HEK293 (cell line): ENCODE measurements around the gene HMGN5.

Experiments used
- CTCF ChIA-PET: fragments of 350-600 bp; formaldehyde crosslinking; extraction: SDS; loops from one replicate; lab custom pipeline; 2021; ENCODE audit warnings: antibody characterized with exemption; lab: Yijun Ruan, JAX
- POLR2A ChIA-PET: fragments of 300-600 bp; formaldehyde crosslinking; extraction: SDS; loops from one replicate; lab custom pipeline; 2020; ENCODE audit warnings: antibody characterized with exemption, inconsistent platforms; lab: Yijun Ruan, JAX
- H3K27ac ChIP-seq: fragments of 200-500 bp; sonication (Bioruptor generic); 2 replicates; pipeline ENCODE4 v1.5.1; 2014; ENCODE audit warnings: low read depth, low read length, control low read depth, inconsistent platforms; ENCODE audit errors: extremely low read depth
- H3K36me3 ChIP-seq, 2 experiments: fragments of 200-500 bp in 1 of 2; sonication (Bioruptor generic) in 1 of 2; 1 replicate in 1 of 2; 2 replicates in 1 of 2; pipeline ENCODE4 v1.5.1; 2014 to 2017; ENCODE audit warnings: inconsistent platforms in 2 of 2, low read length in 2 of 2; ENCODE audit not compliant: control insufficient read depth in 2 of 2, insufficient read depth in 1 of 2
- H3K4me1 ChIP-seq: fragments of 200-500 bp; sonication (Bioruptor generic); 2 replicates; pipeline ENCODE4 v1.5.1; 2014; ENCODE audit warnings: mild to moderate bottlenecking, low read length, inconsistent platforms; ENCODE audit not compliant: control insufficient read depth, insufficient read depth
- H3K4me3 ChIP-seq: 2 replicates; pipeline ENCODE4 v1.5.1; 2011; ENCODE audit warnings: low read depth, mild to moderate bottlenecking, control low read depth, low read length, moderate library complexity
- H3K9me3 ChIP-seq: fragments of 200-500 bp; sonication (Bioruptor generic); 2 replicates; pipeline ENCODE4 v1.5.1; 2014; ENCODE audit warnings: low read depth, low read length, inconsistent platforms; ENCODE audit not compliant: control insufficient read depth, insufficient read depth
- AEBP2 ChIP-seq: fragments of 450-650 bp; formaldehyde crosslinking; IDR thresholded peaks from 2 replicates; pipeline ENCODE4 v1.5.1; 2016; ENCODE audit warnings: missing biosample characterization, missing genetic modification characterization, borderline replicate concordance
- GLIS1 ChIP-seq: fragments of 450-650 bp; formaldehyde crosslinking; IDR thresholded peaks from 2 replicates; pipeline ENCODE4 v1.5.1; 2016; ENCODE audit warnings: missing biosample characterization, missing genetic modification characterization
- HOXA7 ChIP-seq: sonication (generic); formaldehyde crosslinking; IDR thresholded peaks from 2 replicates; pipeline ENCODE4 v1.8.1; 2022; ENCODE audit warnings: missing genetic modification reagents, borderline replicate concordance
- MYNN ChIP-seq: fragments of 450-650 bp; formaldehyde crosslinking; IDR thresholded peaks from 2 replicates; pipeline ENCODE4 v1.5.1; 2016; ENCODE audit warnings: missing biosample characterization, missing genetic modification characterization, borderline replicate concordance
- REPIN1 ChIP-seq: fragments of 450-650 bp; formaldehyde crosslinking; IDR thresholded peaks from 2 replicates; pipeline ENCODE4 v1.5.1; 2017; ENCODE audit warnings: missing biosample characterization, missing genetic modification characterization, low read depth
- SETDB1 ChIP-seq: IDR thresholded peaks from one replicate; pipeline ENCODE4 v1.6.1; 2017; ENCODE audit warnings: mild to moderate bottlenecking, low read length, moderate library complexity, mixed read lengths; ENCODE audit not compliant: insufficient read length
- YY1 ChIP-seq: fragments of 450-650 bp; formaldehyde crosslinking; IDR thresholded peaks from 2 replicates; pipeline ENCODE4 v1.5.1; 2018; ENCODE audit warnings: missing biosample characterization, missing genetic modification characterization
- ZBTB44 ChIP-seq: fragments of 450-650 bp; IDR thresholded peaks from 2 replicates; pipeline ENCODE4 v1.5.1; 2018; ENCODE audit warnings: missing biosample characterization, mild to moderate bottlenecking, missing genetic modification characterization
- ZNF2 ChIP-seq: fragments of 450-650 bp; formaldehyde crosslinking; IDR thresholded peaks from 2 replicates; pipeline ENCODE4 v1.5.1; 2016; ENCODE audit warnings: missing biosample characterization, missing genetic modification characterization
- ZNF23 ChIP-seq: fragments of 450-650 bp; formaldehyde crosslinking; IDR thresholded peaks from 2 replicates; pipeline ENCODE4 v1.5.1; 2016; ENCODE audit warnings: missing biosample characterization, missing genetic modification characterization, borderline replicate concordance
- ZNF324 ChIP-seq: fragments of 450-650 bp; formaldehyde crosslinking; IDR thresholded peaks from 2 replicates; pipeline ENCODE4 v1.5.1; 2016; ENCODE audit warnings: missing biosample characterization, missing genetic modification characterization
- ZNF510 ChIP-seq: fragments of 450-650 bp; formaldehyde crosslinking; IDR thresholded peaks from 2 replicates; pipeline ENCODE4 v1.5.1; 2018; ENCODE audit warnings: mild to moderate bottlenecking, missing genetic modification characterization, missing biosample characterization; ENCODE audit not compliant: insufficient replicate concordance
- ZNF514 ChIP-seq: fragments of 450-650 bp; formaldehyde crosslinking; IDR thresholded peaks from 2 replicates; pipeline ENCODE4 v1.5.1; 2016; ENCODE audit warnings: missing biosample characterization, missing genetic modification characterization
- ZNF529 ChIP-seq: fragments of 450-650 bp; formaldehyde crosslinking; IDR thresholded peaks from 2 replicates; pipeline ENCODE4 v1.5.1; 2017; ENCODE audit warnings: missing genetic modification characterization, missing biosample characterization; ENCODE audit not compliant: insufficient replicate concordance
- ZNF549 ChIP-seq: fragments of 450-650 bp; IDR thresholded peaks from 2 replicates; pipeline ENCODE4 v1.5.1; 2018; ENCODE audit warnings: missing biosample characterization, missing genetic modification characterization, mild to moderate bottlenecking, inconsistent platforms, moderate library complexity
- ZNF555 ChIP-seq: fragments of 450-650 bp; formaldehyde crosslinking; conservative IDR thresholded peaks from 2 replicates; pipeline ENCODE4 v1.5.1; 2017; ENCODE audit warnings: missing biosample characterization, mild to moderate bottlenecking, missing genetic modification characterization, inconsistent platforms
- ZNF596 ChIP-seq: fragments of 450-650 bp; IDR thresholded peaks from 2 replicates; pipeline ENCODE4 v1.5.0; 2018; ENCODE audit warnings: missing biosample characterization, mild to moderate bottlenecking, missing genetic modification characterization, moderate library complexity
- ZNF623 ChIP-seq: fragments of 450-650 bp; formaldehyde crosslinking; IDR thresholded peaks from 2 replicates; pipeline ENCODE4 v1.5.1; 2016; ENCODE audit warnings: missing biosample characterization, missing genetic modification characterization
- ZNF707 ChIP-seq: fragments of 450-650 bp; formaldehyde crosslinking; IDR thresholded peaks from 2 replicates; pipeline ENCODE4 v1.5.1; 2016; ENCODE audit warnings: missing biosample characterization, missing genetic modification characterization
- TF ChIP-seq, protein P1 (sequence below): fragments of 450-650 bp; formaldehyde crosslinking; IDR thresholded peaks from 2 replicates; pipeline ENCODE4 v1.5.1; 2016; ENCODE audit warnings: missing biosample characterization, missing genetic modification characterization

Gene HMGN5

DNA sequence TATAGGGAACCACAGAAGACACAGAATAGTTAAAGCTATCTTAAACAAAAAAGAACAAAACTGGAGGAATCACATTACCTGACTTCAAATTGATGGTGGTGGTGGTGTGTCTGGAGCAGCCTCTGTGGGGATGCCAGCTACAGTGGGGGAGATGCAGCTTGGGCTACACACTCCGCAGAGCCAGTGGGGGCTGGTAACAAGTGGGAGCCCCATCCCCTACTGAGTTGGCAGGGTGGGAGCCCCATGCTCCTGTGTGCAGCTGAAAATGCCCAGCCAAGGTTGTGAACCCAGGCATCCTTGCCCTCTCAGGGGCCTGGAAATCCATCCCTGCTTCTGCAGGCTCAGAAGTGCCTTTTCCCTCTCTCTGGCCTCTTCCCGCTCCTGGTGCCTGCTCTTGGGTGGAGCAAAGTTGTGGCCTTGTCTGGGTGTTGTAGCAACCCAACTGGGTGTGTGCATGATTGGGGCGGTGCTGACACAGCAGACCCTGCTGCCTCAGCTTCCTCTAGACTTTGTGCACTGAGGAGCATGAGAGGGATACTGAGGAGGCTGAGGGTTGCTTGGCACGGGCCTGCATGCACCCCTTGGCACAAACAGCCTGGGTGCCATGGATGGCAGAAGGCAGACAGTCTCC is 39.1 kb upstream of the HMGN5 start:
- POLR2A ChIA-PET, result no interaction called here

GRCh38 chrX:81238166-81238565 is 36.5 kb upstream of the HMGN5 start:
- no peak overlapping the region for H3K4me3 ChIP-seq
- ChIA-PET CTCF (no interaction called here), POLR2A (no interaction called here)
- no peaks in the 10 kb centered on the region for H3K4me1 ChIP-seq
- H3K36me3 ChIP-seq, result no peaks in the 10 kb centered on the region
- H3K9me3 ChIP-seq, result no peaks in the 10 kb centered on the region; the same call in 1 of the 2 replicates
- TF ChIP-seq ZNF623 (tag by site-specific recombination), result no peak
- no peak for TF ChIP-seq ZNF2
- TF ChIP-seq YY1, result no peak
- no peak for TF ChIP-seq ZNF324 (tag by site-specific recombination)
- TF ChIP-seq SETDB1, result no peak
- no peak for TF ChIP-seq ZNF23 (tag by site-specific recombination)
- no peak for TF ChIP-seq ZNF529 (tag by site-specific recombination)
- TF ChIP-seq ZBTB44, result no peak
- TF ChIP-seq AEBP2 (tag by site-specific recombination), result no peak
- no peak for TF ChIP-seq GLIS1
- TF ChIP-seq, protein P1, sequence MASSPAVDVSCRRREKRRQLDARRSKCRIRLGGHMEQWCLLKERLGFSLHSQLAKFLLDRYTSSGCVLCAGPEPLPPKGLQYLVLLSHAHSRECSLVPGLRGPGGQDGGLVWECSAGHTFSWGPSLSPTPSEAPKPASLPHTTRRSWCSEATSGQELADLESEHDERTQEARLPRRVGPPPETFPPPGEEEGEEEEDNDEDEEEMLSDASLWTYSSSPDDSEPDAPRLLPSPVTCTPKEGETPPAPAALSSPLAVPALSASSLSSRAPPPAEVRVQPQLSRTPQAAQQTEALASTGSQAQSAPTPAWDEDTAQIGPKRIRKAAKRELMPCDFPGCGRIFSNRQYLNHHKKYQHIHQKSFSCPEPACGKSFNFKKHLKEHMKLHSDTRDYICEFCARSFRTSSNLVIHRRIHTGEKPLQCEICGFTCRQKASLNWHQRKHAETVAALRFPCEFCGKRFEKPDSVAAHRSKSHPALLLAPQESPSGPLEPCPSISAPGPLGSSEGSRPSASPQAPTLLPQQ (tag by site-specific recombination), result no peak
- no peak for TF ChIP-seq ZNF555
- no peak for TF ChIP-seq MYNN (tag by site-specific recombination)
- H3K27ac ChIP-seq, result no peak overlapping the region

More for the DNA sequence above, 39.1 kb upstream of the HMGN5 start:
- H3K4me1 ChIP-seq, result no peaks in the 10 kb centered on the region
- CTCF ChIA-PET, result interaction anchor here (0.5 kb wide), 1 partner anchor 119 kb away, joined by 3 read pairs; no protein-coding TSS in a partner anchor
- TF ChIP-seq ZNF514 (tag by site-specific recombination) (no peak), HOXA7 (CRISPR knock-in tag) (no peak), ZNF596 (tag by site-specific recombination) (no peak), ZNF707 (tag by site-specific recombination) (no peak), ZNF549 (tag by site-specific recombination) (no peak), ZNF510 (no peak), REPIN1 (tag by site-specific recombination) (no peak)
- TF ChIP-seq, all 188 proteins: peak for 0
- H3K27ac ChIP-seq, result no peak overlapping the region
- no peaks in the 10 kb centered on the region for H3K36me3 ChIP-seq
- H3K9me3 ChIP-seq, result no peaks in the 10 kb centered on the region; the same call in 1 of the 2 replicates
- H3K4me3 ChIP-seq, result no peak overlapping the region
